NCI-H82 (cell line): Measurements from ENCODE around the gene TMEM74B.
A peak's percentile ranks its signal among the peaks of the same experiment; 100 is the strongest.
"Not testable (repeated sequence)": the region's sequence is repeated elsewhere in the genome, so short reads cannot be mapped to it uniquely, and the experiment has no call there.

ENCODE experiments used
- DNase-seq: peaks from one replicate; lab custom pipeline; 2025; lab: John Stamatoyannopoulos, UW

Gene TMEM74B

DNA sequence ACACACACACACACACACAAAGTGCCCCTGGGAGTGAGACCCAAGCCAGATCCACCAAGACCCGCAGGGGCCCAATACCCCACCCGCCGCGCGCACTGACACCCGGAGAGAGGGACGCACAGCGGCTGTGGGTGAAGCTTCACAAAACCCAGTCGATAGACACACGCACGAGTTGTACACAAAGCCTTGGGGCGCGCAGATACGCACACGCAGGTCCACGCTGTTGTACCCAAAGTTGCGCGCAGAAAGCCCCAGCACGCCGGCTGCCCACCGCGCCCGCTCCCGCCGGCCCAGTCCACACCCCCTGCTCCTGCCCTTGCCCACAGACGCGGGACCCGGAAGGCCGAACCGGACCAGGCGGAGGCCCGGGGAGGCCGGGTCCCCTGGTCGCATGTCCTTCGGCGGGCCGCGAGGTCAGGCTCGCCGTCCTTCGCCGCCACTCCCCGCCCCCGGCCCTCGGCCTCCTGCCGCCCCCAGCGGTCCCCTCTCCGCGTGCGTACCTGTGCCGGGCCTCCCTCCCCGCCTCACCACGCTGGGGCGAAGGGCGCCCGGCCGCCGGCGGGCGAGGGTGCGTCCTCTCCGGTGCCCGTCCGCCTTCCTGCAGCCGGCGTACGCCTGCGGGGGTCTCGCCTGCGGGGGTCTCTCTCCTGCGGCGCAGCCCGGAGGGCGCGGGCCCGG lies at the start of gene TMEM74B:
TSS of gene TMEM74B (minus strand) at position 344 of the 678 bp plus-strand sequence. CDS start 1,180 bp downstream, outside the sequence.
- peak; percentile 13 for DNase-seq

DNA sequence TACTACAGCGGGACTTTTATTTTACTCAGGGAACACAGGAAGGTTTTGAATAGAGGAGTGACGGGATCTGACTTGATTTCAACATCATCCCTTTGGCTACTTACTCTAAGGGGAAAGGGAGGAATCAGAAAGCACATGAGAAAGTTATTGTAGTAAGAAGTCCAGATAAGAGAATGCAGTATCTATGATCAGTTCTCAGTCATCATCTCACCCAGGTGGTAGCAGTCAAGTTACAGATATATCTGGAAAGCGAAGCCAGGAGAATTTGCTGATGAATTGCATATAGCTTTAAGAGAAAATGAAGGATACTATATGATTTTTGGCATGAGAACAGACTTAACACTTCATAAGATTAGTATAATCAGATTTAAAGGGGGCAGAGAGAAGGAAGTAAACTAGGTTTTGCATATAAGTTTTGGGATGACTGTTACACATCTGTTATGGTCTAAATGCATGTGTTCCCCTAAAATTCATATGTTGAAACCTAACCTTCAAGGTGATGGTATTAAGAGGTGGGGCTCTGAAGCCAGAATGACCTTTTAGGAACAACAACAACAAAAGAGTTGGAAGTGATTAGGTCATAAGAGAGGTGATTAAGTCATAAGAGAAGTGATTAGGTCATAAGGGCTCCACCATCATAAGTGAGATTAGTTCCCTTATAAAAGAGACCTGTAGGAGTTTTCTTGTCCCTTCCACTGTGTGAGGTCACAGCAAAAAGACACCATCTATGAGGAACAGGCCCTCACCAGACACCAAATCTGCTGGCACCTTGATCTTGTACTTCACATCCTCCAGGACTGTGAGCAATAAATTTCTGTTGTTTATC lies 47.7 kb upstream of the TMEM74B start:
- DNase-seq: no peak

- DNase-seq: no peak
These were observed 44.8 kb upstream of the TMEM74B start for GRCh38 chr20:1229541-1229940.

- DNase-seq: peak; percentile 93
These were observed 41.2 kb upstream of the TMEM74B start, which contains the start of gene RAD21L1 for GRCh38 chr20:1225783-1226654. Gene RAD21L1 (plus strand): TSS chr20:1226044. CDS start chr20:1228454, 2,410 bp downstream.

DNA sequence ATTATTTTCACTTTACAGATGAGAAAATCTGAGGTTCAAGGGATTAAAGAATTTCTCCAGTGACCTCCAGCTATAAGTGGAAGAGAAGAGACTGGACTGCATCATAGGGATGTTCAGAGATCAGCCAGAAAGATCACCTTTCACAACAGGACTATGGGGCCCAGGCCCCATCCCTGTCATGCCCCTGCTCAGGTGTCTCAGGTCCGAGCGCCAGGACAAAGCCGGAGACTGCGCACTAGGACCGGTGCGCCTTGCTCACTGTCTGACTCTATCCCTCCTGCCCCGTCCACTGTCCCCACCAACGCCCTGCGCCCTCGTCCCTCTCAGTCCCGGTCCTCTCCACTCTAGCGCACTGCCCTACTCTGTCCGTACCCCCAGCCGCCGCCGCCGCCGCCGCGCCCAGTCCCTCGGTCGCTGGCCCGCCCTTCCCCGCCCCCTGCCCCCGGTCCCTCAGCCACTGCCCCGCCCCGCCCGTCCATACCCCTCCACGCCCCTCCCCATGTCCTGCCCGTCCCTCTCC lies 40.5 kb upstream of the TMEM74B start:
- no peak for DNase-seq

DNA sequence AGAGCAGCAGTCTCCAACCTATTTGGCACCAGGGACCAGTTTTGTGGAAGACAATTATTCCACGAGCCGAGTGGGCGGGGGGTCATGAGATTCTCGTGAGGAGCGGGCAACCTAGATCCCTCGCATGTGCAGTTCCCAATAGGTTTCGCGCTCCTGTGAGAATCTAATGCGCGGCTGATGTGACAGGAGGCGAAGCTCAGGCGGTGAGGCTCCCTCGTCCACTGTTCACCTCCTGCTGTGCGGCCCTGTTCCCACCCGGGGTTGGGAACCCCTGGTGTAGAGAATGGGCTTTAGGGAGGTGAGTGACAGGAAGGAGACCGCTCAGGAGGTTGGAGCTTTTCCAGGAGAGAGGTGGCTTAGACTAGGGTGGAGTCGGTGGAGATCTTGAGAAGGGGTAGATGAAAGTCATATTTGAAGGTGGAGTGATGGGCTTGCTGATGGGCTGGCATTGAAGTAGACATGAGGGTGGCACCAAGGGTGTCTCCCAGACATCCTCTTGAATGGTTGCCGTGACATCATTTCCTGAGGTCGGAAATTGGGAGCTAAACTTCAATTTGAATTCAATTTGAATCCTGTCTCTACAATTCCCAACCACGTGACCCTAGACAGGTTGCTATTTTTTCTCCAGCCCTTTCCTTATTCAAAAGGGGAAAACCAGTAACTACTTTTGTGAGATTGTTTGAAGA lies 39.6 kb upstream of the TMEM74B start:
- no peak for DNase-seq

DNA sequence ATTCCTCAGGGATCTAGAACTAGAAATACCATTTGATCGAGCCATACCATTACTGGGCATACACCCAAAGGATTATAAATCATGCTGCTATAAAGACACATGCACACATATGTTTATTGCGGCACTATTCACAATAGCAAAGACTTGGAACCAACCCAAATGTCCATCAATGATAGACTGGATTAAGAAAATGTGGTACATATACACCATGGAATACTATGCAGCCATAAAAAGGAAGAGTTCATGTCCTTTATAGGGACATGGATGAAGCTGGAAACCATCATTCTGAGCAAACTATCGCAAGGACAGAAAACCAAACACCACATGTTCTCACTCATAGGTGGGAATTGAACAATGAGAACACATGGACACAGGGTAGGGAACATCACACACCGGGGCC lies 38.0 kb upstream of the TMEM74B start:
- not testable (repeated sequence) for DNase-seq

DNA sequence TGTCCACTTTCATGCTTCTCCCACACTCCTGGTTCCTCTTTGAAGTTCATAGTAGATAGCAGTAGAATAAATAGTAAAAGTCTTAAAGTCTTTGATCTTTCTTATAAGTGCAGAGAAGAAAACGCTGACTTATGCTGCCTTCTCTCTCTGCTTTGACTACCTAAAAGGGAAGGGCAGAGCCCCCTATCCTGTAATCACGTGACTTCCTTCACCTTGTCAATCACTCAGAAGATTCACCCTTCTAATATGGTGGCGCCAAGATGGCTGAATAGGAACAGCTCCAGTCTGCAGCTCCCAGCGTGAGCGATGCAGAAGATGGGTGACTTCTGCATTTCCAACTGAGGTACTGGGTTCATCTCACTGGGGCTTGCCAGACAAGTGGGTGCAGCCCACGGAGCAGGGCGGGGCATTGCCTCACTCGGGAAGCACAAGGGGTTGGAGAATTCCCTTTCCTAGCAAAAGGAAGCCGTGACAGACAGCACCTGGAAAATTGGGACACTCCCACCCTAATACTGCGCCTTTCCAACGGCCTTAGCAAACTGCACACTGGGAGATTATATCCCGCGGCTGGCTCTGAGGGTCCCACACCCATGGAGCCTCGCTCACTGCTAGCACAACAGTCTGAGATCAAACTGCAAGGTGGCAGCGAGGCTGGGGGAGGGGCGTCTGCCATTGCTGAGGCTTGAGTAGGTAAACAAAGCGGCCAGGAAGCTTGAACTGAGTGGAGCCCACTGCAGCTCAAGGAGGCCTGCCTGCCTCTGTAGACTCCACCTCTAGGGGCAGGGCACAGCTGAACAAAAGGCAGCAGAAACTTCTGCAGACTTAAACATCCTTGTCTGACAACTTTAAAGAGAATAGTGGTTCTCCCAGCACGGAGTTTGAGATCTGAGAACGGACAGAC lies 32.0 kb upstream of the TMEM74B start:
- not testable (repeated sequence) for DNase-seq

DNA sequence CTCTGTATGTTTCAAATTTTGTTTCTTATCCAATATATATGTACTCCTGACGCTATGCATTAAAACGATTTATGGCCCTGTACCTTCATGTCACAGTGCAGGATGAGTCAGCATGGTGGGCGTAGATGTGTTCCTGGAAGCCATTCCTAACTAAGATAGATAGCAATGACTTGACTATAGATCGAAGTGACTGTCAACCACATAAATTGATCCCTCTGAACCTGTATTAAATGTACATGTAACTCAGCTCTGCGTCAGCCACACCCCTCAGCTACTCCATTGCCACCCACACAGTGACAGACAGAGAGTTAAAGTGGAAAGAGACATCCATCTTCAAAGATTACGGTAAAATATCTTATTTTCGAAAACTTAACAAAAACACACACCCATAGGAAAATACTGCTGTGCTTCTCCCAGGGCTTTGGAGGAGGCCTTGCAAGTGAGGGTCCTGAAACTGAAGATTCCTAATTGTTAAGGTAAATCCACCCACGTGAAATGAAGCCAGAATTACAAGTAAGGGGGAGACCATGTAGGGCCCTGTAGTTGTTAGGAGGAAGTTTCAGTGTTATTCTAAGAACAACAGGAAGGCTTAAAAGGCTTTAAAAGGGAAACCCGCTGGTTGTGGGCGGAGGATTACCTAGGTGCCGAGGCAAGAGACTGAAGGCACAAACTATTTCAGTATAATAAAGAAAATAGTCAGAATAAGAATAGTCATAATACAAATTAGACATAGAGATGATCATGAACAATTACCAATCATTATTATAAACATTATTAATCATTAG lies 30.8 kb upstream of the TMEM74B start:
- DNase-seq: no peak

DNA sequence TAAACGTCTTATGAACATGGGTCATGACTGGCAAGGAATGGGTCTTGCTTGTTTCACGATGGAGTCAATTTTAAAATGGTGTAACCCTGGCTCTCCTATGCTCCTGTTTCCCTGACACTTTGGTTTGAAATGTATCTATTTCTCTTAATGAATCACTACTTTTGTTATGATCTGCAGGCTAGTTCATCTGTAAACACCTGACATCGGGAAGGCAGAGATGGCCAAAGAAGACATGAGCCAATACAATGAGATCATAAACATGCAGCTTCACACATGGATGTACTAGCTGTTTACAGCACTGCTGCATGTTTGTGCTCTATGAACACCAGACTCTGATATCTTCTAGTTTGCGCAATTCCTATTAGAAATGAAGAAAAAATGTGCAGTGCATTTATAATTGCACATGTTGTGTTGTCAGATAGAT lies 30.1 kb upstream of the TMEM74B start:
- DNase-seq: no peak

DNA sequence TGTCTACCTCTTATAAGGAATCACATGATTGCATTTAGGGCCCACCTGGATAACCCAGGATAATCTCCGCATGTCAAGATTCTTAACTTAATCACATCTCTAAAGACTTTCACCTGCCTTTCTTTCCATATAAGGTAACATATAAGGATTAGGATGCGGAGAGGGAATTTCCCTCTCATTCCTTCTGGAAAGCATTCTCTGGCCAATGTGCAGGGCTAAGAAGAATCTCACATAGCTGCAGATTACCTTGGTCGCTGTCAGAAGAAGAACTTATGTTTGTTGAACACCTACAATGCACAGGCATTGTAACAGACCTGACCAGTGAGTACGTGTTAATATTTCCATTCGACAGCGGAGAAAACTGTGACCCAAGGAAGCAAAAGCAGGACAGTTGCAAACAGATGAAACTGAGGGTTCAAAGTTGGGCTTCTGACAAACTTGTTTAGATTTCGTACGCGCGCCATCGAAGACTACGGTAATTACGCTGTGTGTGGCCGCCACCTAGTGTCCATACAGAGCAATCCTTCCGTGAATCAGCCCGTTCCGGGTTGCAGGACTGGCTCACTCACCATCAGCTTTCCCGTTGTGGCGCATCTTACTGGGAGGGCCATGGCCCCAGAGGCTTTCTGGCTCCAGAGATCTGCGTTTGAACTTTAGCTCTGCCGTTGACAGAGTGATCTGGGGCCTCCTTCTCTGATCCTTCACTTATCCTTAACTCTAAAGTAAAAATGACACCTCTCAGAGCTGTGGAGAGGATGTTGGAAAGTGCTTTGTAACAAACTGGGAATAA lies 28.0 kb upstream of the TMEM74B start:
- DNase-seq: peak; percentile 85

DNA sequence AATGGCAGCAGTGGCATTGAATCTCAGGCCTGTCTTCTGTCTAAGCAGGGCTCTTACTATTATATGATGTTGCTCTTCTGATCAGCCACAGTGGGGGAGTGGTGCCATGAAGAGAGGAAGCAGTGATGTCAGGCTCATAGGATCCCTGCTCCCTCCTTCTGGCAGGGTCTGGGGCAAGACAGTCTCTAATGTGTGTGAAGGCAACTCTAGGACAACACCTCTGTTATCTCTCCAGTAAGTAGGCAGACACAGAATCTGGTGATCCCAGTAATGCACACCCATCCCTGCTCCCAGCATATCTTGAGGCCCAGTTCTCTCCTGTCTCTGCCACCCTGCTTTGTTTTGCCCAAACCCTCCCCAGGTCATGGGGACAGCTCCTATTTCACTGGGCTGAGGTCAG lies 27.2 kb upstream of the TMEM74B start:
- no peak for DNase-seq

DNA sequence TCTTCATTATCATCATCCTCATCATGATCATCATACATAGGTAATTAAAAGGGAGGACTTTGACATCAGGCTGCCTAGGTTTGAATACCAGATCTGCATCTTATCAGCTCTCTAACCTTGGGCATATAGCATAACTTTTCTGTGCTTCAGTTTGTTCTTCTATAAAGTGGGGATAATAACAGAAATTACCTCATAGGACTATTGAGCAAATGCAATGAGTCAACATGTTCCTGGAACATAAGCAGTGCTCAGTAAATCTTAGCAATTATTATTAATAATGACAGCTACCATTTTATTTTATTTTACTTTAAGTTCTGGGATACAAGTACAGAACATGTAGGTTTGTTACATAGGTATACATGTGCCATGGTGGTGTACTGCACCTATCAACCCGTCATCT lies 25.7 kb upstream of the TMEM74B start:
- DNase-seq: no peak

GRCh38 chr20:1209447-1210387 lies 24.9 kb upstream of the TMEM74B start:
- DNase-seq: no peak

DNA sequence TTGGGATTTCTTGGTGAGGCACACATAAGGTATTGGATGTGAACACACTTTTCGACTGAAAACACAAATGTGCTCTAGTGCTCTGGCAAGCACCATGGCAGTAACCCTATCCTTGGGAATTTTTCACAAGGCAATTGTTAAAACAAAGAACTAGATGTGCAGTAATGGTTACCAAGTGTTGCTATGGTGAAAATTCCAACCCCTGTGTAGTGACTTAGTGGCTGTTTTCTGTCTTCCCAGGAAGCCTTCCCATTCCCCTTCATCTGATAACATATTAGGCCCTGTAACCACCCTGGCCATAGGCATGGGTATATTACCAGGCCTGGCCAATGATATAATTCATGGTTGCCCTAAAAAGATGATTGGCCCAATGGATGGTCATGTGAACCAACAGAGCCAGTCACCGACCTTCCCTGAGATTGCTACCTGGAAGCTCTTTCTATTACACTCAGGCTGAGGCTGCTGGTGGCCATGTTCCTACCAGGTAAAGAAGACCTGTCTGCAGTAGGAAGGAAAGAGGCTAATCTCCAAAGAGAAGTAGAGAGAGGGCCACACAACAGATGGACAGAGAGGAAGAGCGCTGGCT lies 22.6 kb upstream of the TMEM74B start:
- no peak for DNase-seq

GRCh38 chr20:1206366-1207148 lies 21.8 kb upstream of the TMEM74B start:
- DNase-seq: no peak
